Measurements from ENCODE around the gene ETV5. TPM values are rescaled to one million over a fixed set of nuclear protein-coding genes. Genes with fewer than 3 reads are reported as not detected.

The ETV5 gene
- polyA plus RNA-seq, 3 donors, result 0.07 to 1.2 (median 0.88) TPM

GRCh38 chr3:186108106-186108940 lies 566 bp downstream of the ETV5 start:
- intact Hi-C loops (cut with micrococcal nuclease), result loop anchor here (5.0 to 10.0 kb wide), 3 partner anchors 44 to 236 kb away; partner anchors contain the start of gene TRA2B (in 1 of the 2)
- Mint-ChIP-seq H3K9me3 (peaks cover 0 to 18% (median 8%) of the 10 kb centered on the region in 7 donors), H3K4me3 (peak overlapping the region; percentile 89 to 97), H3K27ac (peak overlapping the region in 3 of 7 donors; percentile 64 to 77 (median 75)), H3K4me1 (peaks cover 47% of the 10 kb centered on the region), H3K36me3 (peaks cover 10 to 12% of the 10 kb centered on the region in 2 donors), H3K27me3 (ENCODE audit: low read depth in 3 of 3) (peaks cover 72 to 84% (median 76%) of the 10 kb centered on the region in 3 donors)
- Histone ChIP-seq H2AFZ (ENCODE audit: insufficient read depth, low read depth, low read length, poor library complexity, severe bottlenecking) (peak overlapping the region; percentile 80), H3K4me1 (ENCODE audit: control insufficient read depth in 1 of 2, insufficient read depth in 2 of 2, low read length in 2 of 2) (peaks cover 41 to 47% of the 10 kb centered on the region in 2 donors), H3K4me3 (replicated peaks in 1 of 3; ENCODE audit: low read depth in 2 of 3, low read length in 3 of 3) (peak overlapping the region; percentile 46 to 78 (median 47)), H3K79me2 (ENCODE audit: insufficient read depth, low read length) (no peaks in the 10 kb centered on the region), H3K9ac (ENCODE audit: insufficient read depth, low read length, poor library complexity, severe bottlenecking) (peak overlapping the region; percentile 57), H4K20me1 (ENCODE audit: insufficient read depth, low read length) (peaks cover 13% of the 10 kb centered on the region), H3K27ac (ENCODE audit: low read depth in 1 of 2, low read length in 2 of 2) (no peak overlapping the region), H3K27me3 (ENCODE audit: control insufficient read depth in 2 of 2, insufficient read depth in 2 of 2, low read length in 2 of 2) (peaks cover 60 to 80% of the 10 kb centered on the region in 2 donors), H3K36me3 (replicated peaks in 1 of 2; ENCODE audit: control insufficient read depth in 1 of 2, insufficient read depth in 2 of 2, low read length in 2 of 2) (no peaks in the 10 kb centered on the region), H3K4me2 (replicated peaks; ENCODE audit: extremely low read depth, low read length, poor library complexity, severe bottlenecking) (peak overlapping the region; percentile 96), H3K9me3 (replicated peaks in 1 of 2; ENCODE audit: control insufficient read depth in 1 of 2, insufficient read depth in 1 of 2, low read length in 2 of 2) (peaks cover 0 to 14% of the 10 kb centered on the region in 2 donors)
- under 1% methylated on average over 63 of the region's 69 CpGs for WGBS (ENCODE audit: insufficient coverage)
- TF ChIP-seq CTCF (IDR thresholded peaks at IDR 0.05), result no peak
- peak in 1 of 3 donors; percentile 8 for DNase-seq

- Mint-ChIP-seq H3K9me3 (peaks cover 0 to 18% (median 8%) of the 10 kb centered on the region in 7 donors), H3K4me3 (peak overlapping the region; percentile 89 to 97), H3K4me1 (peaks cover 47% of the 10 kb centered on the region), H3K27ac (peak overlapping the region in 3 of 7 donors; percentile 17 to 75 (median 64)), H3K27me3 (ENCODE audit: low read depth in 3 of 3) (peaks cover 64 to 81% (median 75%) of the 10 kb centered on the region in 3 donors), H3K36me3 (peaks cover 10 to 12% of the 10 kb centered on the region in 2 donors)
- DNase-seq, result peak; percentile 27 to 46 (median 42)
- Histone ChIP-seq H3K4me3 (replicated peaks in 1 of 3; ENCODE audit: low read depth in 2 of 3, low read length in 3 of 3) (peak overlapping the region; percentile 46 to 78 (median 47)), H3K4me1 (ENCODE audit: control insufficient read depth in 1 of 2, insufficient read depth in 2 of 2, low read length in 2 of 2) (peaks cover 41 to 47% of the 10 kb centered on the region in 2 donors), H3K9me3 (replicated peaks in 1 of 2; ENCODE audit: control insufficient read depth in 1 of 2, insufficient read depth in 1 of 2, low read length in 2 of 2) (peaks cover 0 to 14% of the 10 kb centered on the region in 2 donors), H3K9ac (ENCODE audit: insufficient read depth, low read length, poor library complexity, severe bottlenecking) (peak overlapping the region; percentile 57), H4K20me1 (ENCODE audit: insufficient read depth, low read length) (peaks cover 13% of the 10 kb centered on the region), H3K4me2 (replicated peaks; ENCODE audit: extremely low read depth, low read length, poor library complexity, severe bottlenecking) (peak overlapping the region; percentile 96), H3K79me2 (ENCODE audit: insufficient read depth, low read length) (no peaks in the 10 kb centered on the region), H3K27ac (ENCODE audit: low read depth in 1 of 2, low read length in 2 of 2) (no peak overlapping the region), H3K36me3 (replicated peaks in 1 of 2; ENCODE audit: control insufficient read depth in 1 of 2, insufficient read depth in 2 of 2, low read length in 2 of 2) (no peaks in the 10 kb centered on the region), H2AFZ (ENCODE audit: insufficient read depth, low read depth, low read length, poor library complexity, severe bottlenecking) (peak overlapping the region; percentile 80), H3K27me3 (ENCODE audit: control insufficient read depth in 2 of 2, insufficient read depth in 2 of 2, low read length in 2 of 2) (peaks cover 56 to 75% of the 10 kb centered on the region in 2 donors)
- no peak for TF ChIP-seq CTCF (IDR thresholded peaks at IDR 0.05)
- WGBS (ENCODE audit: insufficient coverage), result under 1% methylated on average over 29 of the region's 45 CpGs
- intact Hi-C loops (cut with micrococcal nuclease), result loop anchor here (5.0 to 10.0 kb wide), 3 partner anchors 45 to 237 kb away; partner anchors contain the start of gene TRA2B (in 1 of the 2)
Measured at GRCh38 chr3:186107215-186108105, 1.4 kb downstream of the ETV5 start.

Measured in CD14-positive monocyte (primary cell).